GM10847 (cell line): ENCODE data around the gene CUX1.

Experiments
- POLR2A ChIP-seq: IDR thresholded peaks from 2 replicates; pipeline ENCODE4 v1.6.1; 2011; ENCODE audit not compliant: insufficient read length; ENCODE audit errors: extremely low read depth

Gene CUX1

GRCh38 chr7:102239206-102239820 is 421.9 kb downstream of the CUX1 start:
- TF ChIP-seq POLR2A: no peak

DNA sequence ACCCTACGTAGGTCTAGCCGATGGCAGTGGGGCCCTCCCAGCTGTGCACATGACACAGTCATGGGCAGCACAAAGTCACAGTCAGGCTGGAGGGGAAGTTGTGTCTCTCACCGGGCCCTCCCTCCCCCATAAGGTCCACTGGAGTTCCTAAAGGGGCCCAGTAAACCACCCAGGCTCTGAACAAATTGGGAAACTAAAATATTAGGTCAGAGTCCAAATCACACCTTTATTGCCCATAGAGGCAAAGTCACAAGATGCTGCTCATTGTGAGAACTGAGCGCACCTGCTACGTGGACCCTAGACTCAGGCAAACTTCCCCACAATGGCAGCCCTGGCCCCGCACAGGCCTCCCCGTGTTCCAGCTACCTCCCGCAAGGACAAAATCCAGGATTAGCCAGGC is 424.0 kb downstream of the CUX1 start:
- TF ChIP-seq POLR2A: no peak

DNA sequence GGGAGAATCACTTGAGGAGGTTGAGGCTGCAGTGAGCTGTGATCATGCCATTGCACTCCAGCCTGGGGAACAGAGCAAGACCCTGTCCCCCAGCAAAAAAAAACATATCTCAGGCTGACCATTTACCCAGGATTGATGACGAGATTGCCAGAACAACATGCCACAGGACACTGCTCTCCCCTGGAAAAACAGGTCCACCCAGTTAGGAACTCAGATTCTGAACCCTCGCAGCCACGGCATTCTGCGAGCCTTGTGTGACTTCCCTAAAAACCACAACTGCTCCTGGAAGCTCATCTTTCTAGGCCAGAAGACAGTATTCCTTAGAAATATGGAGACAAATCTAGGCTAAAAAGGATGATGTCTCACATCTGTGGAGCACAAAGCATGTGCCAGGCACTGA is 427.2 kb downstream of the CUX1 start:
- TF ChIP-seq POLR2A: no peak

DNA sequence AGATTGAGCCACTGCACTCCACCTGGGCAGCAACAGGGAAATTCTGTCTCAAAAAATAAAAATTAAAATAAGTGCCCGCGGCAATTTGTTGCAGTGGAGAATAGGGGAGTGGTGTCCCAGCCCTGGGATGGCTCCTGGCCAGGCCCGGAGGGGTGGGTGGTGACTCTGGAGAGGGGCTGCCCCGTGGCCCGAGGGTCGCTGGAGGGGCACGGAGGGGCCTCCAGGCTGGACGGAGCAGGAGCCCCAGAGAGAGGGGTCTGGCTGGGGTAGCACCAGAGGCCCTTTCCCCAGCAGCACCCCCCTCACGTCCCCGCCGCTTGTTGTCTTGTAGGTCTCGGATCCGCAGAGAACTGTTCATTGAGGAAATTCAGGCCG is 430.6 kb downstream of the CUX1 start:
- TF ChIP-seq POLR2A: no peak

DNA sequence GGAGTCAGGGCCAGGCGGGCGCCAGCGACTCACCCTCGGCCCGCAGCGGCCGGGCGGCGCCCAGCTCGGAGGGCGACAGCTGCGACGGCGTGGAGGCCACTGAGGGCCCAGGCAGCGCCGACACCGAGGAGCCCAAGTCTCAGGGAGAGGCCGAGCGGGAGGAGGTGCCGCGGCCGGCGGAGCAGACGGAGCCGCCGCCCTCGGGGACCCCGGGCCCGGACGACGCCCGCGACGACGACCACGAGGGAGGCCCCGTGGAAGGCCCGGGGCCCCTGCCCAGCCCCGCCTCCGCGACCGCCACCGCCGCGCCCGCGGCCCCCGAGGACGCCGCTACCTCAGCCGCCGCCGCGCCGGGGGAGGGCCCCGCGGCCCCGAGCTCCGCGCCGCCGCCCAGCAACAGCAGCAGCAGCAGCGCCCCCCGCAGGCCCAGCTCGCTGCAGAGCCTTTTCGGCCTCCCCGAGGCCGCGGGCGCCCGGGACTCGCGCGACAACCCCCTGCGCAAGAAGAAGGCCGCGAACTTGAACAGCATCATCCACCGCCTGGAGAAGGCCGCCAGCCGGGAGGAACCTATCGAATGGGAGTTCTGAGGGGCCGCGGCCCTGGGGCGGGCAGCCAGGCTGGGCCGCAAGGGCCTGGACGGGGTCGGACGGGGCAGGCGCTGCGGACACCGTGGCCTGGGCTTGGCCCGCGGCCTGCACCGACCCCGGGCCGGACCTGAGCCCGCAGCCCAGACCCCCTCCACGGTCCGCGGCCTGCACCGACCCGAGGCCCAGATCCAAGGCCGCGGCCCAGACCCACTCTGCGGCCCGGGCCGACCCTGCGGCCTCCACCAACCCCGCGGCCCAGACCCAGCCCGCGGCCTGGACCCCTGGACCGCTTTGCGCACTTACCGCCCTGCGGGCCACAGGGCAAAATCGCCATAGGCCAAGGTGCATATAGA is 431.3 kb downstream of the CUX1 start:
- TF ChIP-seq POLR2A: no peak

DNA sequence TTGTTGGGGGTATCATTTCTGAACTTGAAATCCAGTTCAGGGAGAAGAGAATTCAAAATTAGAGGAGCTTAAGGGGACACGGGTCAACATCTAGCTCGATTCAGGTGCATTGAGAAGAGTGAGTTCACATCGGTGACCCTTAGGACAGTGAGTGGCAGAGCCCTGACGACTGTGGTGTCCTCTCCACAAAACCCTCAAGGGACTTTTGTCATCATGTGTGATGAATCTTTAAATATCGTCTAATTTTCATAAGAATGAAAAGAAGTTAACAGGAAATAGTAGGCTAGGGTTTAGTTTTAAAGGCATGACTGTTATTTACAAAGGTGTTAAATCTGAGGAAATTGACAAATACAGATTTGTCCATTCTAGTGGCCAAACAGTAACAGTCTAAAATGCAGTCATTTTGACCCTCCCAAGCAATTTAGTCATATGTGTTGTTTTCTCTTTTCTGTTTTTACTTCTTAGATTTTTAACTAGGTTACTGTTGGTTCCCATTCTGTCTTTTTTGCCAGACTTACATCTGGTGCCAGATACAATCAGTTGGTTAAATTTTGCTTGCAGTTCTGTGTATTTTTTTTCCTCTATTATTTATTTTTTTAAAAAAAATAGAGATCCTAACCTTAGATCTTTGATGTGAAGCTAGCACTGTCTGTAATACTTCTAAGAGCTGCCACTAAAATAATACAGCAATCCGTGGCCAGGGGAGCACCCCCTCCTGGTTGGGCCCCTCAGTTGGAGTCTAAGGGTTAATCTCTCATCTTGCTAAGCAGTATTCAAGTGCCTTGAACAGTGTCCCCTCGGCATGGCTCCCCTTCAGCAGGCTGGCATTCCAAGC is 434.3 kb downstream of the CUX1 start:
- no peak for TF ChIP-seq POLR2A

DNA sequence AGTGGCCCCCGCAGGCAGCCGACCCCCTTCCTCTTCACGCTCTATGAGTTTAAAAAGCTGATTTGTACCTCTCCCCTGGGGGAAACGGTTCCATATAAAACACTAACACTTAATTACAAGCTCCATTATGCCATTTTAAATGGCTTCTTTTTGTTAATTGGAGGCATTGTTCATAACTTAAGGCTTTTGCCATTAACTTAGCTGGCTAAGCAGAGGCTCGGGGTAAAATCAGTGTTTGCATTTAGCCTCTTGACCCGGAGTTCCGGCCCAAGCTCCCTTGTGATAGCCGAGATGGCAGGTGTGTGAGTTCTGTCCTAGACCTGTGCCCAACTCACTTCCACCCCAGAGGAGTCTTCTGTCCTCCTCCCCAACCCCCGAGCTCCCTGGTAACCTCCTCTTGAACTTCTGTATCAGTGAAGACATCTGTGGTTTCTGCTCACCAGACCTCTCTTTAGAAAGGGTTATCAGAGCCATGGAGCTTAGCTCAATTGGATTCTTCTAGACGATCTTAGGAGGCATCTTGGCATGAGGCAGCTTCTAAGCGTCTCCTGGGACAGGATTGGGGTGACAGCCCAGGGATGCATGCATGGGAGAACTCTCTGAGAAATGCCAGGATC is 435.0 kb downstream of the CUX1 start:
- no peak for TF ChIP-seq POLR2A

DNA sequence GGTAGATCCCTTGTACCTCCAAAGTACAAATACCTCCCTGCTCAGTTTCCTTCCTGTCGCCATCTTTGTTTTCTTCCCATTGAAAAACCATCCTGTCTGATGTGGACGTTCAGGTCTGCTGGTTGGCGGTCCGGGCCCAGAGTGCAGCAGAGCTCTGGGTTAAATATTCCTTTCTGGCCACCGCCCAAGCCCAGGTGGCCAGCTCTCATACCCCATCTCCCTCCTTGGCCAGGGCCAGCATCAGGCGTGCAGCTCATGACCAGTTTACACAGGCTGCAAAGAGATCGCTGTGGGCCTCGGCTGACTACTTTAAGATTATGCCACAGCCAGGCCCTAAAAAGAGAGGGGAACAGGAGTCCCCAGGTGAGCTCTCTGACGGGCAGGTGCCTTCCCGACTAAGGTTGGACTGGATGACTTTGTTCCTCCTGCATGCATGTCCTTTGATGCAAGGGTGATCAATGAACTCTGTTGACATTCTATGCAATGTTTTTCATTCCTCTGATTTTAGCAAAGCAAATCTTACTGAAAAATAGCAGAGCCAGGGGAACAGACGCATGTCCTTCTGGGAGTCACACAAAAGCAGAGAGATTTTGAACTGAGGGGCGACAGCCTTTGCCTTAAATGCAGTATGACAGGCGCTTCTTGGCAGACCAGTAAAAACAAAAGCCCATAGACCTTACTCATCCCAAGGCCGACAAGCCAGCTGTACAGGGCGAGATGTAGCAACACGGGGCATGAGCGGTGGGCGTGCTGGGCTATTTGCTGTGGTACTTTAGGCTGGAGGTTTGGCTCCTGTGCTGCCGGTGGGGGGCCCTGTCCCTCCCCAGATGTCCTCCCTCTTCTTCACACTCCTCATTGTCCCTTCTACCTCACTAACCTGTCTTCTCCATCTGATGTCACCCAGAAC is 435.9 kb downstream of the CUX1 start:
- no peak for TF ChIP-seq POLR2A

GRCh38 chr7:102253973-102254370 is 436.5 kb downstream of the CUX1 start:
- TF ChIP-seq POLR2A: no peak

GRCh38 chr7:102254521-102254920 is 437.1 kb downstream of the CUX1 start:
- no peak for TF ChIP-seq POLR2A

GRCh38 chr7:102255501-102255900 is 438.1 kb downstream of the CUX1 start:
- TF ChIP-seq POLR2A: no peak

- TF ChIP-seq POLR2A: no peak
These were observed 438.5 kb downstream of the CUX1 start for GRCh38 chr7:102255916-102256315.

DNA sequence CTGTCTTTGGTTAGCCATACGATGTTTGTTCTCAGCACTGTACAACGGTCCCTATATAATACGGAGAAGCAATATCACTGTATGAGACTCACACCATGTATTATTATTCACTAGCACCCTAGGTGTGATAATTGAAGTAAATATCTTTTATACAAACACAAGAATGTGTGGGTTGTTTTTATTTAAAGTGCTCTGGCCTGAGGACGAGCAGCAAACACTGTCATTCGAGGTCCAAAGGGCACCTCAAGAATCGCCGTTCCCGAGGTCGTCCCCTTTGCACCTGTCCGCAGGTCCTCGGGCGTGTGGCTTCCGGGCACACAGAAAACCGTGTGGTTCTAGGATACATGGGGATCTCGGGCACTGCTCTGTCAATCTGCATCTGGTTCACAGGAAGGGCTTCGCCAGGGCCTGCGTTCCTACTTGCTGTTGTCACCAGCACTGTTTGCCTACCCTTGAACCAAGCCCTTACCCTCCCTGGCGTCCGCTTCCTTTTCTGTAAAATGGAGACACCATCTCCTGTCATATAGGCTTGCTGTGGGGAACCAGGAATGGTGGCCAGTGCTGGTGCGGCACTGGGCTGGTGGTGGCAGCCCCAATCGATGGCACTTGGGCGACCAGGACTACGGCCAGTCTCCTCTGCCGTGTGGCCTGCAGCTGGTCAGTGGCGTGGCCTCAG is 440.8 kb downstream of the CUX1 start:
- no peak for TF ChIP-seq POLR2A

DNA sequence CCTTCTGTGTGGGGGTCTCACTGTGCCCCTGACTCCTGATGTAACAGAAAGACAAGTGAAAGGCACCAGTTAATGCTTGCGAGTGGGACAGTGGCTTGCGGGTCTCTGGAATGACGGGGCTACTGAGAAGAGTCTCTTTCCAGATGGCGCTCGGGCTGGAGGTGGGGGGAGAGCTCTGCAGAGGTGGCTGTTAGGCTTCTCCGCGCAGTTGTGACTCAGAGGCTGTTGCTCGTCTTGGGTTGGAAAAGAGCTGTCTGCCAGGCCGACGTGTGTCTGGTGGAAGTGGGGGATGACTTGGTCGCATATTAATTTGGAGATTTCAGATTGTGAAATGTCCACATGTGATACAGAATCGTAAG is 441.3 kb downstream of the CUX1 start:
- TF ChIP-seq POLR2A: no peak
